Activated CD8-positive, alpha-beta T cell treated with anti-CD3 and anti-CD28 coated beads for 36 hours (primary cell): ENCODE measurements around the gene KSR2. TPM values are rescaled to one million over a fixed set of nuclear protein-coding genes. Genes with fewer than 3 reads are reported as not detected.

ENCODE experiments used
- ATAC-seq: fragments of 200-7000 bp; cut with Tn5 transposase; one replicate; pipeline ENCODE4 v1.10.0; 2021; ENCODE audit warnings: mild to moderate bottlenecking, moderate library complexity
- CTCF ChIA-PET: fragments of 350-600 bp; sonication (Branson Sonifier 250); formaldehyde crosslinking; loops from one replicate; lab custom pipeline; 2021; ENCODE audit warnings: antibody characterized with exemption; lab: Charles Lee
- POLR2A ChIA-PET: fragments of 350-600 bp; sonication (Branson Sonifier 250); formaldehyde crosslinking; loops from one replicate; lab custom pipeline; 2021; ENCODE audit warnings: antibody characterized with exemption; lab: Charles Lee
- DNase-seq: peaks from one replicate; pipeline ENCODE4 v3.0.0-alpha.2; 2020
- H3K27ac Mint-ChIP-seq: one replicate; pipeline ENCODE4 v1.8.0; 2021; ENCODE audit warnings: mild to moderate bottlenecking, mixed read lengths
- H3K27me3 Mint-ChIP-seq: one replicate; pipeline ENCODE4 v1.8.0; 2021; ENCODE audit warnings: mixed read lengths
- H3K36me3 Mint-ChIP-seq: one replicate; pipeline ENCODE4 v1.8.0; 2021; ENCODE audit warnings: low read depth, mixed read lengths
- H3K4me1 Mint-ChIP-seq: one replicate; pipeline ENCODE4 v1.8.0; 2021; ENCODE audit warnings: low read depth, mixed read lengths
- H3K4me3 Mint-ChIP-seq: one replicate; pipeline ENCODE4 v1.8.0; 2021; ENCODE audit warnings: mild to moderate bottlenecking, moderate library complexity, mixed read lengths
- H3K9me3 Mint-ChIP-seq: one replicate; pipeline ENCODE4 v1.8.0; 2021; ENCODE audit warnings: mixed read lengths
- intact Hi-C: fragments of 100-400 bp; cut with micrococcal nuclease; formaldehyde crosslinking; loops from one replicate; pipeline ENCODE4 v1.10.0; 2022
- total RNA-seq, 2 experiments: library from RNA; stranded (reverse); gene quantifications; one replicate each; pipeline ENCODE4 v1.2.3, GENCODE V29; 2021
- TF ChIP-seq, protein P1 (sequence below): fragments of 200-600 bp; IDR thresholded peaks from one replicate; pipeline ENCODE4 v1.8.0; 2022; ENCODE audit warnings: antibody characterized with exemption, mild to moderate bottlenecking

KSR2 gene
- total RNA-seq, 2 experiments from 2014 or later = 0.02 TPM; not detected in 1

GRCh38 chr12:117820216-117820907 is 148.4 kb downstream of the KSR2 start:
- CTCF ChIA-PET = interaction anchor here (1.0 to 1.9 kb wide), 2 partner anchors 10 to 17 kb away, joined by 3 to 6 read pairs; no protein-coding TSS in a partner anchor
- Mint-ChIP-seq H3K27me3 (peaks cover 4% of the 10 kb centered on the region), H3K4me3 (no peak overlapping the region), H3K9me3 (peaks cover 1% of the 10 kb centered on the region), H3K27ac (no peak overlapping the region), H3K4me1 (no peaks in the 10 kb centered on the region), H3K36me3 (no peaks in the 10 kb centered on the region)
- ATAC-seq (no peak), DNase-seq (no peak)
- intact Hi-C loops = no loop called here
- TF ChIP-seq, protein P1, sequence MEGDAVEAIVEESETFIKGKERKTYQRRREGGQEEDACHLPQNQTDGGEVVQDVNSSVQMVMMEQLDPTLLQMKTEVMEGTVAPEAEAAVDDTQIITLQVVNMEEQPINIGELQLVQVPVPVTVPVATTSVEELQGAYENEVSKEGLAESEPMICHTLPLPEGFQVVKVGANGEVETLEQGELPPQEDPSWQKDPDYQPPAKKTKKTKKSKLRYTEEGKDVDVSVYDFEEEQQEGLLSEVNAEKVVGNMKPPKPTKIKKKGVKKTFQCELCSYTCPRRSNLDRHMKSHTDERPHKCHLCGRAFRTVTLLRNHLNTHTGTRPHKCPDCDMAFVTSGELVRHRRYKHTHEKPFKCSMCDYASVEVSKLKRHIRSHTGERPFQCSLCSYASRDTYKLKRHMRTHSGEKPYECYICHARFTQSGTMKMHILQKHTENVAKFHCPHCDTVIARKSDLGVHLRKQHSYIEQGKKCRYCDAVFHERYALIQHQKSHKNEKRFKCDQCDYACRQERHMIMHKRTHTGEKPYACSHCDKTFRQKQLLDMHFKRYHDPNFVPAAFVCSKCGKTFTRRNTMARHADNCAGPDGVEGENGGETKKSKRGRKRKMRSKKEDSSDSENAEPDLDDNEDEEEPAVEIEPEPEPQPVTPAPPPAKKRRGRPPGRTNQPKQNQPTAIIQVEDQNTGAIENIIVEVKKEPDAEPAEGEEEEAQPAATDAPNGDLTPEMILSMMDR = no peak
- POLR2A ChIA-PET = no interaction called here

DNA sequence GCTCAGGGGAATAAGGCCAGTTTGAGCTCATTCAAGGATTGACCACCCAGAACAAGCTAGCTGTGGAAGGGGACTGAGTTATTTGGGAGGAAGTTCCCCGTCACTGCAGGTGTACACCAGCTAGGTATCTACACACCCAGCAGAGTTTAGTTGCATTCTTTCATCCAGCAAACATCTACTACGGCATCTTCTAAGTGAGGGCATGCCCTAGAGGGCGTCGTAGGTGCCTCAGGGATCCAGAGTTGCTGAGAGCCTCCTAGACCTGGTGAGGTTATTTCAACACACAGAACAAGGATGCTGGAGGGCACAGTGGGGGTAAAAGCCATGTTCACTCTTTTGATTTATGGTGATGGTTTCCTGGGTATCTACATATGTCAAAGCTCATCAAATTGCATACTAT is 149.6 kb downstream of the KSR2 start:
- H3K27ac Mint-ChIP-seq = no peak overlapping the region
- H3K9me3 Mint-ChIP-seq = peaks cover 1% of the 10 kb centered on the region
- intact Hi-C loops = no loop called here
- no peak overlapping the region for H3K4me3 Mint-ChIP-seq
- ChIA-PET CTCF (interaction anchor here (0.9 to 1.9 kb wide), 3 partner anchors 9 to 38 kb away, joined by 3 to 6 read pairs (median 3); no protein-coding TSS in a partner anchor), POLR2A (no interaction called here)
- DNase-seq = no peak
- ATAC-seq = no peak
- TF ChIP-seq, protein P1 = no peak
- peaks cover 4% of the 10 kb centered on the region for H3K27me3 Mint-ChIP-seq
- H3K36me3 Mint-ChIP-seq = no peaks in the 10 kb centered on the region
- H3K4me1 Mint-ChIP-seq = no peaks in the 10 kb centered on the region

DNA sequence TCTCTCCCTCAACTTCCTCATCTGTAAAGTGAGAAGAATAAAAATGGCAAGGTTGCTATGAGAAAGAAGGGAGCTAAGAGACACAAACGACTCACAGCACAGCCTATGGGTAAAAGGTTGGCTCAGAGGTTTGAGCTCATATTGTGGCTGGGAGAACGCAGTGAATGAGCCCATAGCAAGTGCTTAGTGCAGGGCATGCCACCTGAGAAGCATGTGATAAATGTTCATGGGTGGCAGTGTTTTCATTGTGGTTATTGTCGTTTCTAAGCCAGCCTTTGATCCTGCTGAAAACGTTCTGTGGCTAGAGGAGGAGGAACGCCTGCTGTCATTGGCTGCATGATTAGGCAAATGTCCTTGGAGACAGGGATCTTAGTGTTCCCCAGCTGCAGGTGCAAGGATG is 150.4 kb downstream of the KSR2 start:
- H3K4me1 Mint-ChIP-seq = no peaks in the 10 kb centered on the region

DNA sequence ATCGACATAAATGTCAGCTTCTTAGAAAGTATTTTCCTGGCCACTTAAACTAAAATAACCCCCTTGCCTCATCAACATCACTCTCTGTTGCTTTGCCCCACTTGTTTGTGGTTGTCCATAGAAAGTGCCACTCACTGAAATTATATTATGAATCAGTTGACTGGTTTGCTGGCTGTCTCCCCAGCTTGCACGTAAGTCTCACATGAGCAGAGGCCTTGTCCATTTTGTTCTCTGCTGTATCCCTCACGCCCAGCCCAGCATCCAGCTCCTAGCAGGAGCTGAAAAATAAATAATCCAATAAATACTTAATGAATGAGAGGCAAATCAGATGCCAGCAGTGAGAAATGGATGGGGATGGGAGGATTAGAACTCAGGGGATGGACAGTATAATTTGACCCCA is 159.3 kb downstream of the KSR2 start:
- POLR2A ChIA-PET = no interaction called here
- no peaks in the 10 kb centered on the region for H3K36me3 Mint-ChIP-seq
- no peaks in the 10 kb centered on the region for H3K4me1 Mint-ChIP-seq
- peaks cover 1% of the 10 kb centered on the region for H3K27me3 Mint-ChIP-seq
- intact Hi-C loops = no loop called here
- no peak for ATAC-seq
- CTCF ChIA-PET = no interaction called here
- DNase-seq = no peak
- H3K27ac Mint-ChIP-seq = no peak overlapping the region
- no peaks in the 10 kb centered on the region for H3K9me3 Mint-ChIP-seq
- H3K4me3 Mint-ChIP-seq = no peak overlapping the region
- TF ChIP-seq, protein P1 = no peak

More for the DNA sequence above, 150.4 kb downstream of the KSR2 start:
- Mint-ChIP-seq H3K27ac (no peak overlapping the region), H3K27me3 (peaks cover 4% of the 10 kb centered on the region), H3K36me3 (no peaks in the 10 kb centered on the region), H3K4me3 (no peak overlapping the region), H3K9me3 (peaks cover 1% of the 10 kb centered on the region)
- POLR2A ChIA-PET = no interaction called here
- ATAC-seq (no peak), DNase-seq (no peak)
- TF ChIP-seq, protein P1 = no peak
- intact Hi-C loops = no loop called here
- CTCF ChIA-PET = interaction anchor here (0.9 to 1.9 kb wide), 2 partner anchors 19 to 39 kb away, joined by 3 to 6 read pairs; no protein-coding TSS in a partner anchor

- TF ChIP-seq, protein P1 = no peak
- peaks cover 1% of the 10 kb centered on the region for H3K27me3 Mint-ChIP-seq
- ChIA-PET POLR2A (no interaction called here), CTCF (interaction anchor here (1.0 kb wide), 1 partner anchor 29 kb away, joined by 3 read pairs; no protein-coding TSS in a partner anchor)
- H3K4me1 Mint-ChIP-seq = no peaks in the 10 kb centered on the region
- intact Hi-C loops = no loop called here
- no peak overlapping the region for H3K27ac Mint-ChIP-seq
- H3K36me3 Mint-ChIP-seq = no peaks in the 10 kb centered on the region
- ATAC-seq (no peak), DNase-seq (no peak)
- no peak overlapping the region for H3K4me3 Mint-ChIP-seq
- H3K9me3 Mint-ChIP-seq = no peaks in the 10 kb centered on the region
Observed at GRCh38 chr12:117807946-117808345, 160.8 kb downstream of the KSR2 start.
